Fibroblast of lung (primary cell): ENCODE measurements around the gene MAST1. TPM values are rescaled to one million over a fixed set of nuclear protein-coding genes. Genes with fewer than 3 reads are reported as not detected.

Source experiments
- DNase-seq, 2 donors: peaks; one replicate each; pipeline versions ENCODE4 v3.0.0 to v3.0.0-alpha.2; 2010; ENCODE audit warnings: low read depth in 2 of 2
- H2AFZ ChIP-seq: 2 replicates; pipeline ENCODE4 v1.5.1; 2012; ENCODE audit warnings: low read length, control low read depth, inconsistent platforms
- H3K27ac ChIP-seq: 2 replicates; pipeline ENCODE4 v1.5.1; 2011; ENCODE audit warnings: low read length, control low read depth; ENCODE audit not compliant: insufficient read depth
- H3K27me3 ChIP-seq: 2 replicates; pipeline ENCODE4 v1.5.1; 2011; ENCODE audit warnings: mild to moderate bottlenecking, low read length; ENCODE audit not compliant: control insufficient read depth, insufficient read depth
- H3K36me3 ChIP-seq: 2 replicates; pipeline ENCODE4 v1.5.1; 2011; ENCODE audit warnings: low read length; ENCODE audit not compliant: control insufficient read depth, insufficient read depth
- H3K4me1 ChIP-seq: 2 replicates; pipeline ENCODE4 v1.5.1; 2011; ENCODE audit warnings: low read length; ENCODE audit not compliant: control insufficient read depth, insufficient read depth; ENCODE audit errors: extremely low read depth
- H3K4me2 ChIP-seq: 2 replicates; pipeline ENCODE4 v1.5.1; 2011; ENCODE audit warnings: low read length, control low read depth; ENCODE audit not compliant: insufficient read depth; ENCODE audit errors: extremely low read depth
- H3K4me3 ChIP-seq, 4 experiments: fragments of 200-600 bp in 1 of 4; sonication (generic) in 1 of 4; replicated peaks in 1 of 4; 2 replicates each; pipeline ENCODE4 v1.5.1; 2011 to 2016; ENCODE audit warnings: low read length in 4 of 4, low read depth in 3 of 4, mild to moderate bottlenecking in 3 of 4, control low read depth in 2 of 4, inconsistent platforms in 1 of 4, mixed read lengths in 1 of 4; ENCODE audit not compliant: insufficient read depth in 1 of 4; ENCODE audit errors: control extremely low read depth in 1 of 4
- H3K79me2 ChIP-seq: 2 replicates; pipeline ENCODE4 v1.5.1; 2012; ENCODE audit warnings: mild to moderate bottlenecking, low read length, inconsistent platforms; ENCODE audit not compliant: control insufficient read depth, insufficient read depth
- H3K9ac ChIP-seq: 2 replicates; pipeline ENCODE4 v1.5.1; 2011; ENCODE audit warnings: mild to moderate bottlenecking, low read length, control low read depth; ENCODE audit not compliant: insufficient read depth
- H3K9me3 ChIP-seq: 2 replicates; pipeline ENCODE4 v1.5.1; 2012; ENCODE audit warnings: low read depth, low read length; ENCODE audit not compliant: control insufficient read depth, insufficient read depth
- H4K20me1 ChIP-seq: 2 replicates; pipeline ENCODE4 v1.5.1; 2011; ENCODE audit warnings: low read length; ENCODE audit not compliant: control insufficient read depth, insufficient read depth; ENCODE audit errors: extremely low read depth
- EZH2 ChIP-seq: IDR thresholded peaks from 2 replicates; pipeline ENCODE4 v1.5.1; 2012; ENCODE audit warnings: low read length, control low read depth, mild to moderate bottlenecking; ENCODE audit errors: missing control alignments
- polyA plus RNA-seq, 2 donors: library from polyadenylated mRNA; depleted of rRNA in 1 of 2; stranded (reverse) in 1 of 2; unstranded in 1 of 2; fragments of >200 nt; gene quantifications; 2 replicates each; pipeline ENCODE4 v1.2.1, GENCODE V29; 2011 to 2012; ENCODE audit warnings: missing spikeins in 1 of 2
- total RNA-seq: library from RNA; depleted of rRNA; stranded (reverse); fragments of >200 nt; gene quantifications from 2 replicates; pipeline ENCODE4 v1.2.1, GENCODE V29; 2014
- TF ChIP-seq, protein P1 (sequence below), 2 donors: IDR thresholded peaks in 1 of 2; conservative IDR thresholded peaks in 1 of 2; 1 replicate in 1 of 2; 2 replicates in 1 of 2; pipeline ENCODE4 v1.5.1; 2011 to 2012; ENCODE audit warnings: low read length in 2 of 2, control low read depth in 1 of 2, inconsistent platforms in 1 of 2, low read depth in 1 of 2, mild to moderate bottlenecking in 1 of 2

The MAST1 gene
- total and polyA plus RNA-seq, 2 donors (not counting 1 experiment from before 2014, with no cell fraction given) = 0.30 to 1.3 TPM

DNA sequence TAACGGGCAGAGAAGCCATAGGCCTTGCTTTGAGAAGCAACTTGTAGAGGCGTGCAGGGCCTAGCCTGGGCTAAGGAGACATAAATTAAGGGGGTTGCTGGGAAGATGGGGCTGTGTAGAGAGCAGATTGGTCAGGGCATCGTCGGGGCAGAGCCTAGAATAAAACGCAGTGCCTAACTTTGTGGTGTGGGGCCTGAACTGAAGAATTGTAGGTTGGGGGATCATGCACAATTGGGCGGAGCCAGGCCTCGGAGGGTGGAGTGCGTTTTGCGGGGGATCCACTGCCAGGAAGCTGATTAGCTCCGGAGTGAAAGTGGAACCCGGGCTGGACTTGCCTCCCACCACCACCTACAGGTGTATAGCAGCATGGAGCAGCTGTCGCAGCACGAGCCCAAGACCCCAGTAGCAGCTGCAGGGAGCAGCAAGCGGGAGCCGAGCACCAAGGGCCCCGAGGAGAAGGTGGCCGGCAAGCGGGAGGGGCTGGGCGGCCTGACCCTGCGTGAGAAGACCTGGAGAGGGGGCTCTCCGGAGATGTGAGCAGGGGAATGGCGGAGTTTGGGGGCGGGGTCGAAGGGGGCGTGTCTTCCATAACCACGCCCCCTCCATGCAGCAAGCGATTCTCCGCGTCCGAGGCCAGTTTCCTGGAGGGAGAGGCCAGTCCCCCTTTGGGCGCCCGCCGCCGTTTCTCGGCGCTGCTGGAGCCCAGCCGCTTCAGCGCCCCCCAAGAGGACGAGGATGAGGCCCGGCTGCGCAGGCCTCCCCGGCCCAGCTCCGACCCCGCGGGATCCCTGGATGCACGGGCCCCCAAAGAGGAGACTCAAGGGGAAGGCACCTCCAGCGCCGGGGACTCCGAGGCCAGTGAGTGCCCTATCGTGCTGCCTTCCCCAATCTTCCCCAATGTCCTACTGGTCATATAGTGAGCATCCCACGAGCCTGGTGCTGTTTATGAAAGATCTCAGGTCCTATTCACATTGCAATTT is 29.1 kb downstream of the MAST1 start:
- peak; percentile 43 to 52 for DNase-seq
- TF ChIP-seq EZH2 = no peak
- TF ChIP-seq, protein P1, sequence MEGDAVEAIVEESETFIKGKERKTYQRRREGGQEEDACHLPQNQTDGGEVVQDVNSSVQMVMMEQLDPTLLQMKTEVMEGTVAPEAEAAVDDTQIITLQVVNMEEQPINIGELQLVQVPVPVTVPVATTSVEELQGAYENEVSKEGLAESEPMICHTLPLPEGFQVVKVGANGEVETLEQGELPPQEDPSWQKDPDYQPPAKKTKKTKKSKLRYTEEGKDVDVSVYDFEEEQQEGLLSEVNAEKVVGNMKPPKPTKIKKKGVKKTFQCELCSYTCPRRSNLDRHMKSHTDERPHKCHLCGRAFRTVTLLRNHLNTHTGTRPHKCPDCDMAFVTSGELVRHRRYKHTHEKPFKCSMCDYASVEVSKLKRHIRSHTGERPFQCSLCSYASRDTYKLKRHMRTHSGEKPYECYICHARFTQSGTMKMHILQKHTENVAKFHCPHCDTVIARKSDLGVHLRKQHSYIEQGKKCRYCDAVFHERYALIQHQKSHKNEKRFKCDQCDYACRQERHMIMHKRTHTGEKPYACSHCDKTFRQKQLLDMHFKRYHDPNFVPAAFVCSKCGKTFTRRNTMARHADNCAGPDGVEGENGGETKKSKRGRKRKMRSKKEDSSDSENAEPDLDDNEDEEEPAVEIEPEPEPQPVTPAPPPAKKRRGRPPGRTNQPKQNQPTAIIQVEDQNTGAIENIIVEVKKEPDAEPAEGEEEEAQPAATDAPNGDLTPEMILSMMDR (conservative IDR thresholded peaks at IDR 0.05 in 1 of 2, IDR thresholded peaks at IDR 0.05 in 1 of 2; ENCODE audit: low read depth in 1 of 2, low read length in 2 of 2) = no peak
- Histone ChIP-seq H3K4me2 (peak overlapping the region; percentile 69), H3K79me2 (no peaks in the 10 kb centered on the region), H2AFZ (peak overlapping the region; percentile 59), H3K9ac (peak overlapping the region; percentile 13), H4K20me1 (no peaks in the 10 kb centered on the region), H3K4me3 (peak overlapping the region in 3 of 4 experiments; percentile 29 to 50 (median 34)), H3K27me3 (peaks cover 4% of the 10 kb centered on the region), H3K36me3 (no peaks in the 10 kb centered on the region), H3K27ac (no peak overlapping the region), H3K9me3 (no peaks in the 10 kb centered on the region), H3K4me1 (no peaks in the 10 kb centered on the region)

- Histone ChIP-seq H2AFZ (no peak overlapping the region), H3K9me3 (no peaks in the 10 kb centered on the region), H3K27ac (no peak overlapping the region), H3K4me2 (no peak overlapping the region), H3K4me3 (no peak overlapping the region), H3K9ac (no peak overlapping the region), H3K27me3 (peaks cover 4% of the 10 kb centered on the region), H3K79me2 (no peaks in the 10 kb centered on the region), H3K36me3 (no peaks in the 10 kb centered on the region), H3K4me1 (no peaks in the 10 kb centered on the region), H4K20me1 (no peaks in the 10 kb centered on the region)
- no peak for TF ChIP-seq EZH2
- TF ChIP-seq, protein P1 (conservative IDR thresholded peaks at IDR 0.05 in 1 of 2, IDR thresholded peaks at IDR 0.05 in 1 of 2; ENCODE audit: low read depth in 1 of 2, low read length in 2 of 2) = no peak
- peak in 1 of 2 donors; percentile 11 for DNase-seq
Measured at GRCh38 chr19:12868540-12869112, 30.3 kb downstream of the MAST1 start.

DNA sequence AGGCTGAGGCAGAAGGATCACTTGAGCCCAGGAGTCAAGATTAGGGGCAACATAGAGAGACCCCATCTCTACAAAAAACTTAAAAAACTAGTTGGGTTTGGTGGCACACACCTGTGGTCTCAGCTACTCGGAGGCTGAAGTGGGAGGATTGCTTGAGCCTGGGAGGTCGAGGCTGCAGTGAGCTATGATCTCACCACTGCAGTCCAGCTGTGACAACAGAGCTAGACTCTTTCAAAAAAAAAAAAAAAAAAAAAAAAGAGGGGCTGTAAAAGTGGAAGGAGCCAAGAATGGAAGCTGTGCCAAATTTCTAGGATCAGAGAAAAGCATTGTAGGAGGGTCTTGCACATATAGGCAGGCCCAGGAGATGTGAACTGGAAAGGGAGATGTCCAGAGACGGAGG is 33.4 kb downstream of the MAST1 start:
- no peak overlapping the region for H3K9ac ChIP-seq
- H4K20me1 ChIP-seq = no peaks in the 10 kb centered on the region
- H3K27ac ChIP-seq = no peak overlapping the region
- no peaks in the 10 kb centered on the region for H3K9me3 ChIP-seq
- H3K4me1 ChIP-seq = no peaks in the 10 kb centered on the region
- no peaks in the 10 kb centered on the region for H3K27me3 ChIP-seq
- H3K79me2 ChIP-seq = no peaks in the 10 kb centered on the region
- no peak overlapping the region for H3K4me2 ChIP-seq
- H3K36me3 ChIP-seq = no peaks in the 10 kb centered on the region
- DNase-seq = no peak
- TF ChIP-seq, protein P1 (conservative IDR thresholded peaks at IDR 0.05 in 1 of 2, IDR thresholded peaks at IDR 0.05 in 1 of 2; ENCODE audit: low read depth in 1 of 2, low read length in 2 of 2) = no peak
- no peak for TF ChIP-seq EZH2
- H3K4me3 ChIP-seq = no peak overlapping the region
- no peak overlapping the region for H2AFZ ChIP-seq
